BJ (cell line): ENCODE measurements around the gene ACOXL. TPM values are rescaled to one million over a fixed set of nuclear protein-coding genes. Genes with fewer than 3 reads are reported as not detected.

ENCODE experiments used
- CTCF ChIA-PET: fragments of 350-600 bp; formaldehyde crosslinking; extraction: SDS; loops from one replicate; lab custom pipeline; 2021; ENCODE audit warnings: antibody characterized with exemption, inconsistent platforms; lab: Yijun Ruan, JAX
- POLR2A ChIA-PET: fragments of 300-600 bp; sonication (Branson Sonifier 250); formaldehyde crosslinking; extraction: SDS; loops from one replicate; lab custom pipeline; 2021; ENCODE audit warnings: antibody characterized with exemption; lab: Charles Lee
- DNase-seq: peaks from one replicate; pipeline ENCODE4 v3.0.0-alpha.2; 2011; ENCODE audit warnings: low read depth
- H3K27me3 ChIP-seq: 2 replicates; pipeline ENCODE4 v1.6.0; 2011; ENCODE audit warnings: low read length; ENCODE audit not compliant: control insufficient read depth, insufficient read depth
- H3K36me3 ChIP-seq: 2 replicates; pipeline ENCODE4 v1.5.1; 2011; ENCODE audit warnings: low read length; ENCODE audit not compliant: control insufficient read depth, insufficient read depth
- H3K4me3 ChIP-seq: 2 replicates; pipeline ENCODE4 v1.5.1; 2011; ENCODE audit warnings: low read depth, mild to moderate bottlenecking, control low read depth, low read length
- CTCF ChIP-seq: IDR thresholded peaks from 2 replicates; pipeline ENCODE4 v1.5.1; 2011; ENCODE audit warnings: low read depth, mild to moderate bottlenecking, control low read depth, inconsistent platforms, low read length, moderate library complexity; ENCODE audit not compliant: insufficient read depth
- polyA plus RNA-seq: library from polyadenylated mRNA; depleted of rRNA; stranded (reverse); fragments of >200 nt; gene quantifications from 2 replicates; pipeline ENCODE4 v1.2.3, GENCODE V29; 2011

The ACOXL gene
- polyA plus RNA-seq, 1 experiment = not detected

DNA sequence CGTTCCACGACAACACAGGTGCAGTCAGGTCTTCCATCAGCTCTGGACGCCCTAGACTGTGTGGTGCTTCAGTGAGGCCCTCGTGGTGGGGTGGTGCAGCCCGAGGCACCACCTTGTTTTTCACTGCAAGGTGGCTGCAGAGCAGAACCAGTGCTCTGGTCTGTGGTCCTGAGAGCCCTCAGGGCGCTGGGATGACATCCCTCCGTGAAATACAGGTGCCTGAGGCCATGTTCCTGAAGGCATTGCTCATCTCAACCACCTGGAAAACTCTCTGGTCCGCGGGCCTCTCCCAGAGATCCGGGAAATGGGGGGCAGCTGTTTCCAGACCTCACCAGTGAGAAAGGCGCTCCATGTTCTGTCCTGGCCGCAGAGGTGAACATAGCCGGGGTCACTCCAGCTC is 119.2 kb downstream of the ACOXL start:
- ChIA-PET CTCF (no interaction called here), POLR2A (no interaction called here)
- H3K36me3 ChIP-seq = no peaks in the 10 kb centered on the region
- DNase-seq = no peak
- peaks cover 11% of the 10 kb centered on the region for H3K27me3 ChIP-seq
- H3K4me3 ChIP-seq = no peak overlapping the region
- TF ChIP-seq CTCF = no peak

- POLR2A ChIA-PET = no interaction called here
- no peak for DNase-seq
- Histone ChIP-seq H3K36me3 (no peaks in the 10 kb centered on the region), H3K27me3 (peaks cover 10% of the 10 kb centered on the region), H3K4me3 (no peak overlapping the region)
- TF ChIP-seq CTCF = no peak
- CTCF ChIA-PET = interaction anchor here (0.9 kb wide), 1 partner anchor 9 kb away, joined by 3 read pairs; no protein-coding TSS in a partner anchor
Observed at GRCh38 chr2:110852051-110852450, 119.7 kb downstream of the ACOXL start.

DNA sequence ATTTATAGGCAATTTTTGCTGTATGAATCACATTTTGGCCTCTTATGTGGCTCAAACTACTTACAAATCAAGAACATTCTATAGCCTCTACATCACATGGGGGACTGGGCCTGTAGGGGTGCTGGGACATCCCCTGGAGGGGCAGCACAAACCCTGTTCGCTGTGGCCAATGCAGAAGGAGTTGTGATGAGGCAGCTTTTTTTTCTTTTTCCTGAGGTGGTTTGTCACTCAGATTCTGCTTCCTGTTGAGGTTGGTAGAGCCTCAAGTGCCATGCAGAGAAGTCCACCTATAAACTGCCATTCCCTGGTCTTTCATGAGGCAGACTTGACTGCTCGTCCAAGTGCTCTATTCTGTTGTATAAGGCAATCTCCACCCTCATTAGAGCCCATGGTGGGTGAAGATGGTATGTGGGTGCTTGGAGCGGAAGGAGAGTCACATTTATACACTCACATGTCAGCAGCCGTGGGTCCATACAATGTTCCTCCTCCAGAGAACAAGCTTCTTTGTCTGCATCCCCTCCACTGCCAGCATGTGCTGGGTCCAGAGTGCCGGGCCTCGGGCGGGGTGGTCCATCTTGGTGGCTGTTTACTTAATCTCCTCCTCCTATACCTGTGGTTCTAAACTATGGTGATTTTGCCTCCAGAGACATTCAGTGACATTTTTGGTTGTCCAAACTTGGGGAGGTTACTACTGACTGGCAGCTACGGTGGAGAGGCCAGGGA is 120.3 kb downstream of the ACOXL start:
- no peak for TF ChIP-seq CTCF
- CTCF ChIA-PET = interaction anchor here (0.9 kb wide), 1 partner anchor 9 kb away, joined by 3 read pairs; no protein-coding TSS in a partner anchor
- Histone ChIP-seq H3K27me3 (peaks cover 7% of the 10 kb centered on the region), H3K4me3 (no peak overlapping the region), H3K36me3 (no peaks in the 10 kb centered on the region)
- no peak for DNase-seq
- POLR2A ChIA-PET = no interaction called here

- TF ChIP-seq CTCF = peak; percentile 53
- Histone ChIP-seq H3K27me3 (peaks cover 9% of the 10 kb centered on the region), H3K36me3 (no peaks in the 10 kb centered on the region), H3K4me3 (no peak overlapping the region)
- DNase-seq = no peak
- ChIA-PET CTCF (no interaction called here), POLR2A (no interaction called here)
Observed at GRCh38 chr2:110853516-110853915, 121.1 kb downstream of the ACOXL start.

DNA sequence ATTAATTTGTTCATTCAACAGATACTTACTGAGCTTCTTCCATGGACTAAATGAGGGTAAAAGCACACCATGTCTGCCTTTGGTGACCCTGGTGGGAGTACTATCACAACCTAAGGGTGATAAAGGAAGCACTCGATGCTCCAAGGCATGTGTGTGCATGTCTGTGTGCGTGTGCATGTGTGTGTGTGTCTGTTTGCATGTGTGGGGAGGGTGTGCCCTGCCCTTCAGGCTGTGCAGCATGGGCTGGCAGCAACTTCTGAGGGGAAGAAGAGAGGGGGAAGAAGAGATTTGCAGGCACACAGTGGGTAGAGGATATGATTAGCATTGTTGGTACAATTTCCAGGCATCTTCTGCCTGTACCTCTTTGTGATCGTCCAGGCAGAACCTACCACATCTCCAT is 121.6 kb downstream of the ACOXL start:
- TF ChIP-seq CTCF = no peak
- ChIA-PET POLR2A (no interaction called here), CTCF (no interaction called here)
- Histone ChIP-seq H3K27me3 (peaks cover 8% of the 10 kb centered on the region), H3K36me3 (no peaks in the 10 kb centered on the region), H3K4me3 (no peak overlapping the region)
- no peak for DNase-seq
